Mucosa of descending colon (tissue), 3 donors: Measurements from ENCODE around the gene MYO1E. TPM values are rescaled to one million over a fixed set of nuclear protein-coding genes. Genes with fewer than 3 reads are reported as not detected.
A peak's percentile ranks its signal among the peaks of the same experiment; 100 is the strongest.

Source experiments
- ATAC-seq: fragments of 200-7000 bp; cut with Tn5 transposase; one replicate; pipeline ENCODE4 v1.9.1; 2020; ENCODE audit warnings: mild to moderate bottlenecking, moderate library complexity
- DNase-seq, 3 donors: peaks; one replicate each; pipeline ENCODE4 v3.0.0-alpha.2; 2020
- H3K36me3 ChIP-seq: fragments of 200-600 bp; one replicate; pipeline ENCODE4 v1.8.0; 2021; ENCODE audit warnings: low read depth, mild to moderate bottlenecking
- H3K4me1 ChIP-seq: fragments of 200-600 bp; one replicate; pipeline ENCODE4 v1.8.0; 2021; ENCODE audit warnings: low read depth, mild to moderate bottlenecking
- H3K4me3 ChIP-seq: fragments of 200-600 bp; one replicate; pipeline ENCODE4 v1.8.0; 2021; ENCODE audit warnings: mild to moderate bottlenecking
- H3K9me3 ChIP-seq: fragments of 200-600 bp; one replicate; pipeline ENCODE4 v1.8.0; 2021; ENCODE audit warnings: mild to moderate bottlenecking
- intact Hi-C, 2 donors: fragments of 100-400 bp; cut with DNase I in 1 of 2; cut with micrococcal nuclease in 1 of 2; formaldehyde crosslinking; loops; one replicate each; pipeline versions ENCODE4 v1.11.0 to v1.11.1; 2022; cut with DNase I, micrococcal nuclease
- total RNA-seq, 3 donors: library from RNA; stranded (reverse); fragmentation: NEBNext Ultra II Directional in 2 of 3; extraction: Animal tissue kit (Norgen Biotek cat#: 25700) in 2 of 3; gene quantifications; one replicate each; pipeline versions ENCODE4 v1.2.1 to v1.2.4, GENCODE V29; 2021 to 2023
- TF ChIP-seq, protein P1 (sequence below): fragments of 200-600 bp; IDR thresholded peaks from one replicate; pipeline ENCODE4 v1.8.0; 2022; ENCODE audit warnings: antibody characterized with exemption, mild to moderate bottlenecking
- donor health status: DM: no; HTN: no; CAD: no; lungs with moderate emphysema.
- donor health status: DM: no; HTN: no; CAD: no.
- donor health status: DM: no; HTN: yes; CAD: no.

Gene MYO1E
- total RNA-seq, 3 donors from 2014 or later: 189 to 325 (median 283) TPM

DNA sequence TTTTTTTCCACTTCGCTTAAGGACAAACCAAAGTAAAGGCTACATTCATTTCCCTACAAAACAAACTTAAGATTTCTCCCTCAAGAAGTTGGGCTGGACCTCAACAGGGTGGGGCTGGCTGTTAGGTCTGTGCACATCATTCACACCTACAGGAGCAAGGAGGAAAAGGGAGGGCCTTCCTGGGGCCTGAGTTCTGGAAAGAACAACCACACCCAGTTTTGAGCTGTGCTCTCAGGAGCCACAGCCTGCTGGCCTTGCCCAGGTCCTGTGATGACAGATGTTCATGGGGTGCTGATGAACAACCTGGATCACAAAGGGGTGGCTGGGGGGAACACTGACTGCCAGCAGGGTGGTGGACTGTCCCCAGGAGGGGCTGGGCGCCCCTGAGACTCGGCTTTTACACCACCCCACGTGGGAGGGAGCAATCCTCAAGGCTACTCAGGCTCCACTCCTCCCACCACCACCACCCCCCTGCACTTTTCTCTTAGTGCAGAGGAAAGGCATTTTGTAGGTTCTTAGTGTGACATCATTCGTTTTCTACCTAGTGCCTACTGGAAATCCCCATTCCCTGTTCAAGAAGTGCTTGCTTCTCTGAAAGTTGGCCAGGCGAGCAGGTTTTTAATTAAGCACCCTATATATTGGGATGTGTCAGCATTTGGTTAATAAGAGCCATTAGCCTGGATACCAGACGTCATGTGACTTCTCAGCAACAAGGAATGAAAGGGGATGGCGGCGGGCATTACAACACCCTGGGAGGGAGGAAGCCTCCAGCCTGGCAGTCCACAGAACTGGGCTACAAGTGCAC lies 232.0 kb downstream of the MYO1E start:
- no peaks in the 10 kb centered on the region for H3K36me3 ChIP-seq
- TF ChIP-seq, protein P1, sequence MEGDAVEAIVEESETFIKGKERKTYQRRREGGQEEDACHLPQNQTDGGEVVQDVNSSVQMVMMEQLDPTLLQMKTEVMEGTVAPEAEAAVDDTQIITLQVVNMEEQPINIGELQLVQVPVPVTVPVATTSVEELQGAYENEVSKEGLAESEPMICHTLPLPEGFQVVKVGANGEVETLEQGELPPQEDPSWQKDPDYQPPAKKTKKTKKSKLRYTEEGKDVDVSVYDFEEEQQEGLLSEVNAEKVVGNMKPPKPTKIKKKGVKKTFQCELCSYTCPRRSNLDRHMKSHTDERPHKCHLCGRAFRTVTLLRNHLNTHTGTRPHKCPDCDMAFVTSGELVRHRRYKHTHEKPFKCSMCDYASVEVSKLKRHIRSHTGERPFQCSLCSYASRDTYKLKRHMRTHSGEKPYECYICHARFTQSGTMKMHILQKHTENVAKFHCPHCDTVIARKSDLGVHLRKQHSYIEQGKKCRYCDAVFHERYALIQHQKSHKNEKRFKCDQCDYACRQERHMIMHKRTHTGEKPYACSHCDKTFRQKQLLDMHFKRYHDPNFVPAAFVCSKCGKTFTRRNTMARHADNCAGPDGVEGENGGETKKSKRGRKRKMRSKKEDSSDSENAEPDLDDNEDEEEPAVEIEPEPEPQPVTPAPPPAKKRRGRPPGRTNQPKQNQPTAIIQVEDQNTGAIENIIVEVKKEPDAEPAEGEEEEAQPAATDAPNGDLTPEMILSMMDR: no peak
- H3K4me1 ChIP-seq: no peaks in the 10 kb centered on the region
- peak in 2 of 3 donors; percentile 38 to 46 for DNase-seq
- ATAC-seq: peak; percentile 88
- intact Hi-C loops: no loop called here
- H3K4me3 ChIP-seq: no peak overlapping the region
- no peaks in the 10 kb centered on the region for H3K9me3 ChIP-seq

DNA sequence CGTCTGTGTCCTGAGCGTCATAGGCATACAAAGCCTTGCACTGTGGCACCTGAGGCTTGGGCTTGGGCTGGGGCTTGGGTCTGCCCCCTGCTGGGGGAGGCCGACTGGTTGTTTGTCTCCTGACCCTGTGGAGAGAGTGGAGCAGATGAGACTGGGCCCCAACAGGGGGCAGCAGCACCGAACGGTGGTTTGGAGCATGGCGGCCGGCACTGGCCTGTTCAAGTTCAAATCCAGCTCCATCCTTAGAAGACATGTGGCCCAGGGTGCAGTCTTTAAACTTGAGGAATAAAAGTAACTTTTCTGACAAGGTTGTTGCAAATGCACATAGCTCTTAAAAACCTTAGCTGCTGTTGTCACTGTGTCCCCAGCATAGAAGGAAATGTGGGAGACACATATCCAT lies 234.4 kb downstream of the MYO1E start:
- TF ChIP-seq, protein P1: peak; percentile 28
- H3K4me3 ChIP-seq: no peak overlapping the region
- ATAC-seq (peak; percentile 74), DNase-seq (peak in 2 of 3 donors; percentile 73)
- H3K9me3 ChIP-seq: no peaks in the 10 kb centered on the region
- peaks cover 4% of the 10 kb centered on the region for H3K4me1 ChIP-seq
- intact Hi-C loops: no loop called here
- H3K36me3 ChIP-seq: no peaks in the 10 kb centered on the region

DNA sequence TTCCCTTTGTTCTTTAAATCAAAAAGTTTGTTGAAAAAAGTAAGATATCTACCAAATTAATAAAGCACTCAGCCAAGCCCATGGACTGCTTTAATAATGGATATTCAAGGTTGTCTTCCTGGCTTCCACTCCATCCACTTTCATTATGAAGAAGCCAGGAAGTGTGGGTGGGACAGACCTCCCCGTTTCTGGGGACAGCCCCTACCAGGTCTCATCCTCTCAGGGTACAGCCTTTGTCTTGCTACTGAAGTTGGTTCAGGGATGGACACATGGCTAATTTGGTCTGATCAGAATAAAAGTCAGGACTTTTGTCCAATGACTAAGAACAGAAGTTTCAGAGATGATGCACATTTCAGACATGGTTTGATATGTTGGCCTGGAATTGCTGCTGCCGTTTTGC lies 235.1 kb downstream of the MYO1E start:
- TF ChIP-seq, protein P1: no peak
- Histone ChIP-seq H3K36me3 (peaks cover under 1% of the 10 kb centered on the region), H3K9me3 (no peaks in the 10 kb centered on the region), H3K4me3 (no peak overlapping the region), H3K4me1 (peaks cover 8% of the 10 kb centered on the region)
- intact Hi-C loops: no loop called here
- ATAC-seq (no peak), DNase-seq (no peak)

DNA sequence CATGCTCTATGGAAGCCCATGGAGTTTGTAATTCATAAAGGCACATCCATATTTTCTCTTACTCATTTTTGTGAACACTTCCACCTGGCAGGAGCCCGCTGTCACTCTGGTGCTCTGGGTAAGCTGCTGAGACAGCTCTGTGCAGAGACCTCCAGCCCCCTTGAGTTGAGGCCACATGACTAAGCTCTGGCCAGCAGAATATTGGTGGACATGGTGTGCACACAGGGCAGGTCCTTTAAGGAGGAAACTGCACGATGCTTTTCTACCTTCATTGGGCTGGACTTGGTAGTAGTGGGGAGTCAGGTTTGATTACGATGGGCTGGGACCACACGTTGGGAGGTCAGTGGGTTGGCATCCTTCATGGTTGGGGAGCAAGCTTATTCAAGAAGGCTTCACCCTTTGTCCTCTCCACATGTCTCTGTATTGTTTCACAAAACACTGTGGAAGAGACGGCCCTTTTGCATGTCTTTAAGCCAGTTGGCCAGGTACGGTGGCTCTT lies 238.7 kb downstream of the MYO1E start:
- DNase-seq: no peak
- ATAC-seq: no peak
- intact Hi-C loops: no loop called here

DNA sequence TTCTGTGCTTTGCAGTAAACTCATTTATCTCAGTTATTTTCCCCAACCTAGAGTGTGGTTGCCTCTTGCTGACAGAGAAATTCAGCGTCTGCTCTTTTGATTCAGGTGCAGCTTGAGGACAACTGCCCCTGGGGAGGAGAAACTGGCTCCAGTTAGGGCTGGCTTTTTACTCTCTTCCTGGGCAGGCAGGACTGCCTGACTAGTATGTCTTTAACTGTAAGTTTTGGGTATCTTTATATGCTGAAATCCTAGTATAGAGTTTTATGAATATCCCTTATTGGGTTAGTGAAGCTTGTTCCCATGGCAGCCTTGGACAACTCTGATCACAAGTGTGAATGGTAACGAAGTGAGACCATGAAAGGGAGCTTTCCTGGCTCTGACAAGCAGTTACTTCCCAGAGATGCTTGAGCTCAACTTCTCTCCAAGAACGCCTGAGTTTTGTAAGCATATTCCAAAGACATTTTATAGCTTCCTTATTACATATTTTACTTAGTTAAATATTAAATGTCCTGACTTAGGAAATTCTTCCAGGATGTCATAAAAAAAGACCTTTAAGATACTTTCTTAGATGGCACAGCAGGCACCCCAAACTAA lies 240.6 kb downstream of the MYO1E start:
- Histone ChIP-seq H3K36me3 (peaks cover 5% of the 10 kb centered on the region), H3K9me3 (no peaks in the 10 kb centered on the region), H3K4me3 (no peak overlapping the region), H3K4me1 (peaks cover 19% of the 10 kb centered on the region)
- intact Hi-C loops: no loop called here
- ATAC-seq (peak; percentile 85), DNase-seq (peak in 1 of 3 donors; percentile 53)
- TF ChIP-seq, protein P1: no peak

More for the DNA sequence above, 238.7 kb downstream of the MYO1E start:
- Histone ChIP-seq H3K36me3 (peaks cover 5% of the 10 kb centered on the region), H3K4me3 (no peak overlapping the region), H3K4me1 (peaks cover 19% of the 10 kb centered on the region), H3K9me3 (no peaks in the 10 kb centered on the region)
- TF ChIP-seq, protein P1: no peak
